Osteocyte (in vitro differentiated cells): ENCODE measurements around the gene NRXN3. TPM values are rescaled to one million over a fixed set of nuclear protein-coding genes. Genes with fewer than 3 reads are reported as not detected.

Experiments
- DNase-seq: peaks from one replicate; pipeline ENCODE4 v3.0.0; 2021; ENCODE audit warnings: mixed read lengths; ENCODE audit not compliant: unreplicated experiment; ENCODE audit errors: extremely low spot score
- H3K27ac Mint-ChIP-seq: one replicate; pipeline ENCODE4 v1.8.0; 2021; ENCODE audit warnings: mild to moderate bottlenecking, mixed read lengths; ENCODE audit not compliant: unreplicated experiment
- H3K27me3 Mint-ChIP-seq: one replicate; pipeline ENCODE4 v1.8.0; 2021; ENCODE audit warnings: mixed read lengths; ENCODE audit not compliant: unreplicated experiment
- H3K36me3 Mint-ChIP-seq: one replicate; pipeline ENCODE4 v1.8.0; 2021; ENCODE audit warnings: mixed read lengths; ENCODE audit not compliant: unreplicated experiment
- H3K4me1 Mint-ChIP-seq: one replicate; pipeline ENCODE4 v1.8.0; 2021; ENCODE audit warnings: mixed read lengths; ENCODE audit not compliant: unreplicated experiment
- H3K4me3 Mint-ChIP-seq: one replicate; pipeline ENCODE4 v1.8.0; 2021; ENCODE audit warnings: mild to moderate bottlenecking, moderate library complexity, mixed read lengths; ENCODE audit not compliant: unreplicated experiment
- H3K9me3 Mint-ChIP-seq: one replicate; pipeline ENCODE4 v1.8.0; 2021; ENCODE audit warnings: mixed read lengths; ENCODE audit not compliant: unreplicated experiment
- CTCF ChIP-seq: fragments of 200-600 bp; sonication (generic); IDR thresholded peaks from 2 replicates; pipeline ENCODE4 v1.5.0; 2021; ENCODE audit warnings: antibody characterized with exemption, mild to moderate bottlenecking, moderate library complexity
- total RNA-seq: library from RNA; stranded (reverse); gene quantifications from 2 replicates; pipeline ENCODE4 v1.2.1, GENCODE V29; 2021

Gene NRXN3
- total RNA-seq, 1 donor from 2014 or later: 26.5 TPM

- no peak for TF ChIP-seq CTCF
- DNase-seq: no peak
- no peaks in the 10 kb centered on the region for H3K9me3 Mint-ChIP-seq
- no peak overlapping the region for H3K27ac Mint-ChIP-seq
- no peaks in the 10 kb centered on the region for H3K36me3 Mint-ChIP-seq
- no peak overlapping the region for H3K4me3 Mint-ChIP-seq
- H3K4me1 Mint-ChIP-seq: peaks cover 18% of the 10 kb centered on the region
- H3K27me3 Mint-ChIP-seq: no peaks in the 10 kb centered on the region
These were observed 1666.4 kb downstream of the NRXN3 start for GRCh38 chr14:79836577-79836976.

- no peak for TF ChIP-seq CTCF
- Mint-ChIP-seq H3K4me3 (no peak overlapping the region), H3K27ac (no peak overlapping the region), H3K9me3 (no peaks in the 10 kb centered on the region), H3K27me3 (no peaks in the 10 kb centered on the region), H3K4me1 (peaks cover 21% of the 10 kb centered on the region), H3K36me3 (no peaks in the 10 kb centered on the region)
- no peak for DNase-seq
These were observed 1667.5 kb downstream of the NRXN3 start for GRCh38 chr14:79837699-79838098.

- no peak overlapping the region for H3K27ac Mint-ChIP-seq
- H3K4me1 Mint-ChIP-seq: peaks cover 21% of the 10 kb centered on the region
- DNase-seq: no peak
- no peak for TF ChIP-seq CTCF
- H3K36me3 Mint-ChIP-seq: no peaks in the 10 kb centered on the region
- H3K27me3 Mint-ChIP-seq: no peaks in the 10 kb centered on the region
- no peaks in the 10 kb centered on the region for H3K9me3 Mint-ChIP-seq
- H3K4me3 Mint-ChIP-seq: no peak overlapping the region
These were observed 1669.9 kb downstream of the NRXN3 start for GRCh38 chr14:79840103-79840502.

GRCh38 chr14:79840831-79841230 lies 1670.7 kb downstream of the NRXN3 start:
- Mint-ChIP-seq H3K4me1 (peaks cover 21% of the 10 kb centered on the region), H3K27me3 (no peaks in the 10 kb centered on the region), H3K9me3 (no peaks in the 10 kb centered on the region), H3K36me3 (no peaks in the 10 kb centered on the region), H3K27ac (no peak overlapping the region), H3K4me3 (no peak overlapping the region)
- no peak for TF ChIP-seq CTCF
- no peak for DNase-seq

GRCh38 chr14:79841433-79841832 lies 1671.3 kb downstream of the NRXN3 start:
- DNase-seq: no peak
- TF ChIP-seq CTCF: no peak
- Mint-ChIP-seq H3K4me1 (peaks cover 15% of the 10 kb centered on the region), H3K27ac (no peak overlapping the region), H3K27me3 (no peaks in the 10 kb centered on the region), H3K9me3 (no peaks in the 10 kb centered on the region), H3K4me3 (no peak overlapping the region), H3K36me3 (no peaks in the 10 kb centered on the region)
